DOHH2 (cell line): ENCODE measurements around the gene SNCAIP.

ENCODE experiments used
- H3F3A ChIP-seq: fragments of 200-600 bp; sonication (generic), shearing (Covaris generic); 2 replicates; pipeline ENCODE4 v1.6.0; 2016; ENCODE audit warnings: antibody characterized with exemption, mild to moderate bottlenecking; ENCODE audit not compliant: control insufficient read depth, insufficient read depth
- H3K27ac ChIP-seq: fragments of 200-600 bp; sonication (generic); 2 replicates; pipeline ENCODE4 v1.5.1; 2014; ENCODE audit warnings: low read depth, mild to moderate bottlenecking, low read length, moderate library complexity
- H3K27me3 ChIP-seq: fragments of 200-600 bp; sonication (generic); 2 replicates; pipeline ENCODE4 v1.6.1; 2014; ENCODE audit warnings: mild to moderate bottlenecking, low read length, mixed read lengths; ENCODE audit not compliant: control insufficient read depth
- H3K36me3 ChIP-seq: fragments of 200-600 bp; sonication (generic); 2 replicates; pipeline ENCODE4 v1.6.1; 2014; ENCODE audit warnings: mild to moderate bottlenecking, low read length, moderate library complexity, mixed read lengths; ENCODE audit not compliant: control insufficient read depth
- H3K4me1 ChIP-seq: fragments of 200-600 bp; sonication (generic); 2 replicates; pipeline ENCODE4 v1.6.1; 2014; ENCODE audit warnings: mild to moderate bottlenecking, low read length, mixed read lengths; ENCODE audit not compliant: control insufficient read depth
- H3K4me2 ChIP-seq: fragments of 200-600 bp; sonication (generic); 2 replicates; pipeline ENCODE4 v1.6.0; 2014; ENCODE audit warnings: mild to moderate bottlenecking, low read length, moderate library complexity
- H3K4me3 ChIP-seq: fragments of 200-600 bp; sonication (generic); 2 replicates; pipeline ENCODE4 v1.5.1; 2014; ENCODE audit warnings: mild to moderate bottlenecking, low read length, mixed read lengths
- H3K79me2 ChIP-seq: fragments of 200-600 bp; sonication (generic); 2 replicates; pipeline ENCODE4 v1.6.1; 2014; ENCODE audit warnings: mild to moderate bottlenecking, low read length, mixed read lengths; ENCODE audit not compliant: control insufficient read depth
- H3K9me2 ChIP-seq: fragments of 200-600 bp; sonication (generic); replicated peaks from 2 replicates; pipeline ENCODE4 v1.6.1; 2014; ENCODE audit warnings: mild to moderate bottlenecking, low read length, mixed read lengths; ENCODE audit not compliant: control insufficient read depth
- H3K9me3 ChIP-seq: fragments of 200-600 bp; sonication (generic); 2 replicates; pipeline ENCODE4 v1.6.1; 2014; ENCODE audit warnings: antibody characterized with exemption, low read length, mixed read lengths; ENCODE audit not compliant: control insufficient read depth, insufficient read depth
- H4K20me1 ChIP-seq: fragments of 200-600 bp; sonication (generic); 2 replicates; pipeline ENCODE4 v1.6.0; 2014; ENCODE audit warnings: low read depth, mild to moderate bottlenecking, antibody characterized with exemption, low read length, moderate library complexity; ENCODE audit not compliant: control insufficient read depth, insufficient read depth
- CTCF ChIP-seq: fragments of 200-600 bp; sonication (generic); IDR thresholded peaks from one replicate; pipeline ENCODE4 v1.5.1; 2014; ENCODE audit warnings: antibody characterized with exemption, mild to moderate bottlenecking, low read depth, low read length; ENCODE audit not compliant: poor library complexity, severe bottlenecking
- EZH2phosphoT487 ChIP-seq: fragments of 200-600 bp; sonication (generic); IDR thresholded peaks from 2 replicates; pipeline ENCODE4 v1.6.1; 2017; ENCODE audit warnings: borderline replicate concordance, mild to moderate bottlenecking, antibody characterized with exemption, low read length, moderate library complexity, mixed read lengths

SNCAIP gene

GRCh38 chr5:122465031-122465577 is 153.1 kb downstream of the SNCAIP start:
- Histone ChIP-seq H3F3A (no peaks in the 10 kb centered on the region), H3K36me3 (no peaks in the 10 kb centered on the region), H3K4me3 (no peak overlapping the region), H3K79me2 (no peaks in the 10 kb centered on the region), H3K4me2 (no peak overlapping the region), H3K27ac (no peak overlapping the region), H3K9me2 (no peaks in the 10 kb centered on the region), H3K4me1 (no peaks in the 10 kb centered on the region), H4K20me1 (no peaks in the 10 kb centered on the region), H3K9me3 (no peaks in the 10 kb centered on the region), H3K27me3 (no peaks in the 10 kb centered on the region; the same call in 1 of the 2 replicates)
- TF ChIP-seq CTCF (no peak), EZH2phosphoT487 (no peak)

GRCh38 chr5:122465994-122466393 is 154.0 kb downstream of the SNCAIP start:
- no peak overlapping the region for H3K4me3 ChIP-seq
- H3K4me2 ChIP-seq, result no peak overlapping the region
- no peaks in the 10 kb centered on the region for H3K79me2 ChIP-seq
- no peaks in the 10 kb centered on the region for H4K20me1 ChIP-seq
- H3K27ac ChIP-seq, result no peak overlapping the region
- H3F3A ChIP-seq, result no peaks in the 10 kb centered on the region
- TF ChIP-seq CTCF (no peak), EZH2phosphoT487 (no peak)
- no peaks in the 10 kb centered on the region; the same call in 1 of the 2 replicates for H3K27me3 ChIP-seq
- H3K9me2 ChIP-seq, result no peaks in the 10 kb centered on the region
- no peaks in the 10 kb centered on the region for H3K4me1 ChIP-seq
- H3K36me3 ChIP-seq, result no peaks in the 10 kb centered on the region
- no peaks in the 10 kb centered on the region for H3K9me3 ChIP-seq

GRCh38 chr5:122468351-122469116 is 156.5 kb downstream of the SNCAIP start:
- Histone ChIP-seq H3K9me3 (no peaks in the 10 kb centered on the region), H4K20me1 (no peaks in the 10 kb centered on the region), H3K4me1 (no peaks in the 10 kb centered on the region), H3K9me2 (no peaks in the 10 kb centered on the region), H3K36me3 (no peaks in the 10 kb centered on the region), H3K27ac (no peak overlapping the region), H3K4me3 (no peak overlapping the region), H3K79me2 (no peaks in the 10 kb centered on the region), H3K27me3 (no peaks in the 10 kb centered on the region; the same call in 1 of the 2 replicates), H3K4me2 (no peak overlapping the region), H3F3A (no peaks in the 10 kb centered on the region)
- TF ChIP-seq CTCF (no peak), EZH2phosphoT487 (no peak)
